Neutrophil (primary cell): ENCODE data around the gene GRIA3.
"Not testable (repeated sequence)": the region's sequence is repeated elsewhere in the genome, so short reads cannot be mapped to it uniquely, and the experiment has no call there.

Experiments
- H3K27ac ChIP-seq: fragments of 200-600 bp; sonication (generic); 2 replicates; pipeline ENCODE4 v1.5.1; 2016; ENCODE audit warnings: mild to moderate bottlenecking, moderate library complexity
- H3K27me3 ChIP-seq: fragments of 200-600 bp; sonication (generic); 2 replicates; pipeline ENCODE4 v1.6.0; 2016; ENCODE audit warnings: mild to moderate bottlenecking
- H3K36me3 ChIP-seq: fragments of 200-600 bp; sonication (generic); 2 replicates; pipeline ENCODE4 v1.5.1; 2017
- H3K4me1 ChIP-seq, 2 experiments: fragments of 200-600 bp in 1 of 2; sonication (generic) in 1 of 2; 1 replicate in 1 of 2; 2 replicates in 1 of 2; pipeline versions ENCODE4 v1.5.1 to v1.6.1; 2013 to 2016; ENCODE audit warnings: low read depth in 1 of 2, low read length in 1 of 2, mild to moderate bottlenecking in 1 of 2, moderate library complexity in 1 of 2; ENCODE audit not compliant: control insufficient read depth in 1 of 2, insufficient read depth in 1 of 2
- H3K4me3 ChIP-seq, 2 experiments: fragments of 200-600 bp in 1 of 2; sonication (generic) in 1 of 2; 1 replicate in 1 of 2; 2 replicates in 1 of 2; pipeline ENCODE4 v1.5.1; 2013 to 2016; ENCODE audit warnings: low read depth in 1 of 2, low read length in 1 of 2, mild to moderate bottlenecking in 1 of 2, moderate library complexity in 1 of 2
- H3K9me3 ChIP-seq: fragments of 200-600 bp; sonication (generic); 2 replicates; pipeline ENCODE4 v1.5.1; 2016
- TF ChIP-seq, protein P1 (sequence below): fragments of 200-600 bp; sonication (generic); IDR thresholded peaks from 2 replicates; pipeline ENCODE4 v1.5.1; 2016; ENCODE audit warnings: antibody characterized with exemption

Gene GRIA3

DNA sequence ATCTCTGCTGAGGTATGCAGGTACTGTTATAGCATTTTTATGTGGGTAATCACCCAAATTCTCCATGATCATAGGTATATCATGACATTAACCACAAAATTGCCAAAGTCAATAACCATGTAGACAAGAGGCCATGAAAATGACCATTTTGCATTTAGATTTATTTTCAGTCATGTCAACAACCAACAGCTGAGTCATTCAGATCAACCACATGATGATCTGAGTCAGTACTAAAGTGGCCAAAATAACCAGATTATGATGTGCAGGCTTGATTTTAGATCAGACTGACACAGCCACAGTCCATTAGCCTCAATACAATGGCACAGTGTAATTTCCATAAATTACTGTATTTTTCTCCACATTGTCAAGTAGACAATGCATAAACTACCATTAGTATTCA, 240.5 kb downstream of the GRIA3 start:
- no peaks in the 10 kb centered on the region for H3K36me3 ChIP-seq
- H3K27me3 ChIP-seq: no peaks in the 10 kb centered on the region
- H3K27ac ChIP-seq: no peak overlapping the region
- H3K4me1 ChIP-seq: no peaks in the 10 kb centered on the region
- TF ChIP-seq, protein P1, sequence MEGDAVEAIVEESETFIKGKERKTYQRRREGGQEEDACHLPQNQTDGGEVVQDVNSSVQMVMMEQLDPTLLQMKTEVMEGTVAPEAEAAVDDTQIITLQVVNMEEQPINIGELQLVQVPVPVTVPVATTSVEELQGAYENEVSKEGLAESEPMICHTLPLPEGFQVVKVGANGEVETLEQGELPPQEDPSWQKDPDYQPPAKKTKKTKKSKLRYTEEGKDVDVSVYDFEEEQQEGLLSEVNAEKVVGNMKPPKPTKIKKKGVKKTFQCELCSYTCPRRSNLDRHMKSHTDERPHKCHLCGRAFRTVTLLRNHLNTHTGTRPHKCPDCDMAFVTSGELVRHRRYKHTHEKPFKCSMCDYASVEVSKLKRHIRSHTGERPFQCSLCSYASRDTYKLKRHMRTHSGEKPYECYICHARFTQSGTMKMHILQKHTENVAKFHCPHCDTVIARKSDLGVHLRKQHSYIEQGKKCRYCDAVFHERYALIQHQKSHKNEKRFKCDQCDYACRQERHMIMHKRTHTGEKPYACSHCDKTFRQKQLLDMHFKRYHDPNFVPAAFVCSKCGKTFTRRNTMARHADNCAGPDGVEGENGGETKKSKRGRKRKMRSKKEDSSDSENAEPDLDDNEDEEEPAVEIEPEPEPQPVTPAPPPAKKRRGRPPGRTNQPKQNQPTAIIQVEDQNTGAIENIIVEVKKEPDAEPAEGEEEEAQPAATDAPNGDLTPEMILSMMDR: no peak
- H3K9me3 ChIP-seq: no peaks in the 10 kb centered on the region
- no peak overlapping the region for H3K4me3 ChIP-seq

DNA sequence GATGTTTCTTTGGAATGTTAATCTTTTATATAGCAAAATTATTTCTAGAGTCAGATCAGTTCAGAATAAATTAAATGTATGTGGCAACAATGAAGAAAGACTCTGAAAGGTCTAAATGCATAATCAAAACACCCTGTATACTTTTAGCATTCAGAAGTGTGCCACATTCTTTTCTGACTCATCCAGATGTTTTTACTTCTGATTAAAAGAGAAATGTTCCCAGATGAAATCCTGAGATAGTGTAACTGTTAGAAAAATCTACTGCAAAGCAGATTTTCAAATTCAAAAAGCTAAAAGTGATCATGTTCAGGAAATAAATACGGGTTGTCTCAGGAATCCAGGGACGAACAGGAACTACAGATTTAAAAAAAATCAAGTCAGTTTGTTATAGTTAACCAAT, 241.4 kb downstream of the GRIA3 start:
- Histone ChIP-seq H3K36me3 (no peaks in the 10 kb centered on the region), H3K27me3 (no peaks in the 10 kb centered on the region), H3K4me3 (no peak overlapping the region), H3K27ac (no peak overlapping the region), H3K4me1 (no peaks in the 10 kb centered on the region), H3K9me3 (no peaks in the 10 kb centered on the region)
- TF ChIP-seq, protein P1: no peak

DNA sequence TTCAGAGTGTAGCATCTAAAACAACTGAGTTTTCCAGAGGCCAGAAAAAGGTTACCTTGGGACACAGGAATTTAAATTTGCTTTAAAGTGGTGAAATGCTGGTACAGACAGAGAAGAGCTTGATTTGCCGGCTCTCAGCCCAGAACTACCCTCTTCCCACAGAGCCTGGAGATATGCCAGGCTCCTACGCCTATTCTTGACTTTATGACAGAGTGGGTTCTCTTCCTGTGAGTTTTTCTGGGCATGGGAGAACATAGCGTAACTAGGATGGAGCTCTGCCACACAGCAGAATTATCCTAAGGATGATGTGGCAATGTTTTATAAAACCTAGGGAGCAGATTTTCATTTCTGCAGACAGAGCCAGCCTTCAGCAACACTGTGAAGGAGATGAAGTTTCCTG, 241.8 kb downstream of the GRIA3 start:
- H3K27me3 ChIP-seq: no peaks in the 10 kb centered on the region
- no peak overlapping the region for H3K27ac ChIP-seq
- no peaks in the 10 kb centered on the region for H3K9me3 ChIP-seq
- no peaks in the 10 kb centered on the region for H3K4me1 ChIP-seq
- H3K4me3 ChIP-seq: no peak overlapping the region
- TF ChIP-seq, protein P1: no peak
- no peaks in the 10 kb centered on the region for H3K36me3 ChIP-seq

DNA sequence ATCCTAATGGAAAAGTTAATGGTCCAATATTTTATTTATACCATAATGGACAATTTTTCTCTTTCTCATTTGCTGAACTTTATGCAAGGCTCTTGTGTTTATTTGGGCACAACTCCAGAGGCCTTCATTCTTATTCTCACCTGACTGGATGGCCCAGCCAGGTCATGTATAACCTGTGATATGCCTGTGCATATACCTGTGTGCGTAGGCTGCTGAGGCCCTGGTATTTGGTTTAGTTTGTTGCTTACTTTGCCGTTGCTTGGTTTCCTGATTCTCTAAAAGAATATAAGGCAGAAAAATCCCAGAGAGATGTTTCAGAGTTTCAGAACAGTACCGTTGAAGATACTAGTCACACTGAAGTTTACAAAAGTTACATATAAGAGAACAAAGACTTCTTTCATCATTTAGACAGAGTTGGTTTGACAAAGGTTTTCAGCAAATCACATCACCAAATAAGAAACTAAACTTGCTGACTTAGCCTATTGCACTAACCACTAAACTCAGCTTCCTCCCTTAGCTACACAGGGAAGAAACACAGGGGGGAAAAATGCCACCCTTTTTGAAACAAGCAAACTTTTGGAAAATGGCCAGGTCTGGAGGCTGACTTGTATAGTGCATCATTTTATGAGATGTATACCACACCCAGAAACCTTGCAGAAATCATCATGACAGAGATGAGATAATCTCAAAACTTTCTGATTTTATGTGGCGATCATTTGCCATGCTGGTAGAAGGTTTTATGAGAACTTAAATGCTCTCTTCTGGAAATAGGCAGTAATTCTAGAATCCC, 248.5 kb downstream of the GRIA3 start:
- Histone ChIP-seq H3K27ac (no peak overlapping the region), H3K36me3 (no peaks in the 10 kb centered on the region), H3K27me3 (no peaks in the 10 kb centered on the region), H3K4me3 (no peak overlapping the region), H3K9me3 (no peaks in the 10 kb centered on the region), H3K4me1 (no peaks in the 10 kb centered on the region)
- TF ChIP-seq, protein P1: no peak

DNA sequence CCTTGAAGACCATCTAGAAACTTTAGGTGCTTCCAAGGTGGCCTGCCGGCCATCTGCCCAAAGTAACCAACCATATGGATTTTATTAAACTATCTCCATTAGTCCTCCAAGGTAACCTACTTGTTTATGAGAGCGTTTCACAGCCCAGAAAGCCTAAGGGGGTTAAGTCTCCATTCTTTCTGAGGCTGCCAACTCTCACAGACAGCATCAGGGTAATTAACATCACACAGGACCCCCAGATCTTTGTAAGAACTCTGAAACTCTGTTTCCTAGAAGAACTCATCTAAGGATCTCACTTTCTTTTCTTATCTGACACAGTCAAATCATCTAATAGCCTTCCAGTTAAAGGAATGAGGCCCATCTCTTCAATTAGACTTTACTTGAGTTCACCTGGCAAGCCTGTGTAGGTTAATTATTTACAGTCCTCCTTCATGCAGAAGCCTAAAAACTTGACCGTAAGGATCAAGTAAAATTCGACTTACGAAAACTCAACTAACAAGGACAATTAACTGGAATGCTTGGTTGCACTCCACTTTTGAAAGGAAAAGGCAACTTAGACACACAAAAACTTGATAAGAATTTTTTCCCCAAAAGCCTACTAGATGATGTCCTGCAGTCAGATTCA, 252.5 kb downstream of the GRIA3 start:
- H3K9me3 ChIP-seq: no peaks in the 10 kb centered on the region

DNA sequence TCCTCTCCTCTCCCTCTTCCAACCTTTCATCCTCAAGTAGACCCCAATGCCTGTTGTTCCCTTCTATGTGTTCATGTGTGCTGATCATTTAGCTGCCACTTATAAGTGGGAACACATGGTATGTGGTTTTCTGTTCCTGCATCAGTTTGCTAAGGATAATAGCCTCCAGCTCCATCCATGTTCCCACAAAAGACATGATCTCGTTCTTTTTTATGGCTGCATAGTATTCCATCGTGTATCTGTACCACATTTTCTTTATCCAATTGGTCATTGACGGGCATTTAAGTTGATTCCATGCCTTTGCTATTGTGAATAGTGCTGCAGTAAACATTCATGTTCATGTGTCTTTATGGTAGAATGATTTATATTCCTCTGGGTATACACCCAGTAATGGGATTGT, 255.8 kb downstream of the GRIA3 start:
- not testable (repeated sequence) for H3K9me3 ChIP-seq, H3K36me3 ChIP-seq, H3K4me3 ChIP-seq, H3K4me1 ChIP-seq, H3K27ac ChIP-seq, H3K27me3 ChIP-seq

More for the DNA sequence above, 252.5 kb downstream of the GRIA3 start:
- no peaks in the 10 kb centered on the region for H3K4me1 ChIP-seq
- H3K4me3 ChIP-seq: no peak overlapping the region
- H3K36me3 ChIP-seq: no peaks in the 10 kb centered on the region
- TF ChIP-seq, protein P1: no peak
- no peak overlapping the region for H3K27ac ChIP-seq
- H3K27me3 ChIP-seq: no peaks in the 10 kb centered on the region
